ENCODE results near the gene NR2F1-AS1. TPM values are rescaled to one million over a fixed set of nuclear protein-coding genes. Genes with fewer than 3 reads are reported as not detected.

The NR2F1-AS1 gene
- total and polyA plus RNA-seq, 2 of the 4 experiments (the other 2 are of a cell fraction) = 12.5 to 12.8 TPM

GRCh38 chr5:93601071-93601801 is 20.2 kb upstream of the NR2F1-AS1 start:
- Histone ChIP-seq H3K18ac (ENCODE audit: low read depth, low read length) (peak overlapping the region; percentile 71), H4K91ac (ENCODE audit: insufficient read depth, low read depth, low read length) (peak overlapping the region; percentile 44; the same call in 1 of the 2 replicates), H3K9ac (ENCODE audit: low read depth, low read length) (peak overlapping the region; percentile 34), H3K79me1 (ENCODE audit: low read depth in 1 of 2, low read length in 2 of 2) (peaks cover 8 to 22% of the 10 kb centered on the region in 2 experiments; a peak in 3 of 4 replicates), H3K4ac (ENCODE audit: low read depth, low read length) (peak overlapping the region; percentile 75), H3K4me2 (ENCODE audit: low read depth, low read length) (peak overlapping the region; percentile 94), H2BK5ac (ENCODE audit: low read depth, low read length, poor library complexity, severe bottlenecking) (peak overlapping the region; percentile 75), H2AFZ (replicated peaks; ENCODE audit: low read length, poor library complexity) (peak overlapping the region; percentile 83), H3K9me1 (ENCODE audit: insufficient read depth, low read length) (0 out of 2 replicates have a peak, but pooled peaks cover 10% of the 10 kb centered on the region), H3K14ac (replicated peaks; ENCODE audit: low read depth, low read length) (peak overlapping the region; percentile 40), H2BK20ac (ENCODE audit: low read depth, low read length) (peak overlapping the region; percentile 71; the same call in 1 of the 2 replicates), H4K5ac (ENCODE audit: low read depth, low read length) (peak overlapping the region; percentile 79), H3K56ac (ENCODE audit: extremely low read depth, insufficient read depth, low read length) (peak overlapping the region; percentile 73; the same call in 1 of the 2 replicates), H3K27me3 (ENCODE audit: control insufficient read depth, insufficient read depth, low read length) (no peaks in the 10 kb centered on the region), H3K23ac (ENCODE audit: low read depth, low read length) (peak overlapping the region; percentile 90), H3K4me1 (ENCODE audit: control insufficient read depth, insufficient read depth, low read length) (peaks cover 20% of the 10 kb centered on the region), H2BK15ac (ENCODE audit: low read depth, low read length) (peak overlapping the region; percentile 4; the same call in 1 of the 3 replicates), H4K8ac (ENCODE audit: low read depth in 2 of 2, low read length in 2 of 2) (peak overlapping the region; percentile 3 to 73; a peak in 3 of 4 replicates), H3K27ac (ENCODE audit: insufficient read depth, low read length) (peak overlapping the region; percentile 73; the same call in 1 of the 2 replicates), H2BK120ac (ENCODE audit: low read depth, low read length) (peak overlapping the region; percentile 58), H3K4me3 (ENCODE audit: insufficient read depth, low read depth, low read length) (peak overlapping the region; percentile 39), H4K20me1 (ENCODE audit: insufficient read depth, low read length) (no peaks in the 10 kb centered on the region), H2AK9ac (replicated peaks; ENCODE audit: low read depth, low read length, poor library complexity) (no peak overlapping the region), H2AK5ac (ENCODE audit: low read depth, low read length) (no peak overlapping the region), H3K36me3 (ENCODE audit: control insufficient read depth, insufficient read depth, low read length) (no peaks in the 10 kb centered on the region; the same call in 1 of the 2 replicates), H3K9me3 (ENCODE audit: control insufficient read depth, insufficient read depth, low read length) (no peaks in the 10 kb centered on the region)
- DNase-seq = peak; percentile 91
- dilution Hi-C loops (cut with HindIII; ENCODE audit: low sequenced_read_pairs, unreplicated experiment) = no loop called here
- no TSS peak for BruUV-seq (replicated peaks)
- ATAC-seq (ENCODE audit: low read depth) = peak; percentile 67
- ChIA-PET CTCF (interaction anchor here (0.6 to 2.0 kb wide), 3 partner anchors 11 to 801 kb away, joined by 3 to 6 read pairs (median 4); no protein-coding TSS in a partner anchor), POLR2A (ENCODE audit: unreplicated experiment) (interaction anchor here (0.5 to 1.3 kb wide), 5 partner anchors 10 to 1654 kb away, joined by 3 to 8 read pairs (median 3); partner anchors contain the start of gene NR2F1)
- TF ChIP-seq MAZ (IDR thresholded peaks at IDR 0.05; ENCODE audit: borderline replicate concordance, low read depth, low read length) (no peak; the same call in 1 of the 2 replicates), RAD21 (IDR thresholded peaks at IDR 0.05; ENCODE audit: low read length) (no peak), MAFK (IDR thresholded peaks at IDR 0.05; ENCODE audit: low read depth, low read length) (no peak), CHD1 (IDR thresholded peaks at IDR 0.05; ENCODE audit: low read depth, low read length) (no peak), BHLHE40 (IDR thresholded peaks at IDR 0.05; ENCODE audit: low read depth, low read length) (no peak), ELK1 (IDR thresholded peaks at IDR 0.05; ENCODE audit: borderline replicate concordance, low read depth, low read length) (no peak), NFE2L2 (IDR thresholded peaks at IDR 0.05; ENCODE audit: low read depth, low read length) (no peak), SMC3 (IDR thresholded peaks at IDR 0.05; ENCODE audit: low read depth, low read length) (no peak), RFX5 (IDR thresholded peaks at IDR 0.05; ENCODE audit: low read depth, low read length) (no peak), FOS (IDR thresholded peaks at IDR 0.05; ENCODE audit: low read depth, low read length) (no peak), RCOR1 (IDR thresholded peaks at IDR 0.05; ENCODE audit: insufficient replicate concordance, low read length) (no peak), CEBPB (IDR thresholded peaks at IDR 0.05; ENCODE audit: low read depth, low read length) (no peak), MXI1 (IDR thresholded peaks at IDR 0.05; ENCODE audit: borderline replicate concordance, low read depth, low read length) (no peak), POLR2A (IDR thresholded peaks at IDR 0.05; ENCODE audit: low read depth, low read length) (no peak), USF2 (IDR thresholded peaks at IDR 0.05; ENCODE audit: low read depth, low read length) (no peak)
- WGBS, 2 experiments (ENCODE audit: extremely low coverage in 2 of 2, insufficient read length in 1 of 2) = no CpG with 5 or more reads among the region's 3 CpGs
- intact Hi-C loops (cut with micrococcal nuclease) = loop anchor here (5.0 to 10.0 kb wide), 2 partner anchors 1014 to 1091 kb away; partner anchors contain the start of genes KIAA0825 and SLF1
- in situ Hi-C loops (cut with MboI; ENCODE audit: low sequenced_read_pairs) = no loop called here

Measured in IMR-90 (cell line).